Activated CD8-positive, alpha-beta T cell treated with anti-CD3 and anti-CD28 coated beads for 36 hours (primary cell): ENCODE results near the gene ZNF488. TPM values are rescaled to one million over a fixed set of nuclear protein-coding genes. Genes with fewer than 3 reads are reported as not detected.
A peak's percentile ranks its signal among the peaks of the same experiment; 100 is the strongest.

ENCODE experiments used
- ATAC-seq: fragments of 200-7000 bp; cut with Tn5 transposase; one replicate; pipeline ENCODE4 v1.10.0; 2021; ENCODE audit warnings: mild to moderate bottlenecking, moderate library complexity
- CTCF ChIA-PET: fragments of 350-600 bp; sonication (Branson Sonifier 250); formaldehyde crosslinking; loops from one replicate; lab custom pipeline; 2021; ENCODE audit warnings: antibody characterized with exemption; lab: Charles Lee
- POLR2A ChIA-PET: fragments of 350-600 bp; sonication (Branson Sonifier 250); formaldehyde crosslinking; loops from one replicate; lab custom pipeline; 2021; ENCODE audit warnings: antibody characterized with exemption; lab: Charles Lee
- DNase-seq: peaks from one replicate; pipeline ENCODE4 v3.0.0-alpha.2; 2020
- H3K27ac Mint-ChIP-seq: one replicate; pipeline ENCODE4 v1.8.0; 2021; ENCODE audit warnings: mild to moderate bottlenecking, mixed read lengths
- H3K27me3 Mint-ChIP-seq: one replicate; pipeline ENCODE4 v1.8.0; 2021; ENCODE audit warnings: mixed read lengths
- H3K36me3 Mint-ChIP-seq: one replicate; pipeline ENCODE4 v1.8.0; 2021; ENCODE audit warnings: low read depth, mixed read lengths
- H3K4me1 Mint-ChIP-seq: one replicate; pipeline ENCODE4 v1.8.0; 2021; ENCODE audit warnings: low read depth, mixed read lengths
- H3K4me3 Mint-ChIP-seq: one replicate; pipeline ENCODE4 v1.8.0; 2021; ENCODE audit warnings: mild to moderate bottlenecking, moderate library complexity, mixed read lengths
- H3K9me3 Mint-ChIP-seq: one replicate; pipeline ENCODE4 v1.8.0; 2021; ENCODE audit warnings: mixed read lengths
- intact Hi-C: fragments of 100-400 bp; cut with micrococcal nuclease; formaldehyde crosslinking; loops from one replicate; pipeline ENCODE4 v1.10.0; 2022
- total RNA-seq, 2 experiments: library from RNA; stranded (reverse); gene quantifications; one replicate each; pipeline ENCODE4 v1.2.3, GENCODE V29; 2021
- TF ChIP-seq, protein P1 (sequence below): fragments of 200-600 bp; IDR thresholded peaks from one replicate; pipeline ENCODE4 v1.8.0; 2022; ENCODE audit warnings: antibody characterized with exemption, mild to moderate bottlenecking

Gene ZNF488
- total RNA-seq, 2 experiments from 2014 or later = 0.36 to 0.58 TPM

DNA sequence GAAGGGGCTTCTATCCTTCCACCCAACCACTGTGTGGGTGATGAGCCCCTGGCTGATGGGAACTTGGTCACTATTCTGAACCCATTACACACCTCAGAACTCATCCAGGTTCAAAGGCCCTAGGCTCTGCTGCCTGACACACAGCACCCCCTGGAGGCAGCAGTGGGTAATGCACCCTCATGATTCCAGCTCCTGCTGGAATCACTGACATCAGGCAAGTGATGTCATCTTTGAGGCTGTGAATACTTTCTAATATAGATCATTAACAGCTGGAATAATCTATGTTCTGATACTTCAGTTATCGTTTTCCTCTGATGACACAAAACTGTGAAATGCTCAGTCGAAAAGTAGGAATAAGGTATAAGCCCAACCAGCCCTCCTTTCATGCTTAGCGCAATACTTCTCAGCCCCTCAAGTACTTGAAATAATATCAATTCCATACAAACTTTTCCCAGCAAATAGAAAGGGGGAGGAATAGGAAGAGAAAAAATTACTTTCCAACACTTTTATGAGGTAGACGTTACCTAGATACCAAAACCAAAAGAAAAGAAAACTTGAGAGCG, 43.4 kb downstream of the ZNF488 start:
- DNase-seq (peak; percentile 81), ATAC-seq (peak; percentile 83)
- H3K27me3 Mint-ChIP-seq = peaks cover 1% of the 10 kb centered on the region
- H3K4me3 Mint-ChIP-seq = no peak overlapping the region
- intact Hi-C loops = loop anchor here (1.0 kb wide), 1 partner anchor 316 kb away; no protein-coding TSS in a partner anchor
- TF ChIP-seq, protein P1, sequence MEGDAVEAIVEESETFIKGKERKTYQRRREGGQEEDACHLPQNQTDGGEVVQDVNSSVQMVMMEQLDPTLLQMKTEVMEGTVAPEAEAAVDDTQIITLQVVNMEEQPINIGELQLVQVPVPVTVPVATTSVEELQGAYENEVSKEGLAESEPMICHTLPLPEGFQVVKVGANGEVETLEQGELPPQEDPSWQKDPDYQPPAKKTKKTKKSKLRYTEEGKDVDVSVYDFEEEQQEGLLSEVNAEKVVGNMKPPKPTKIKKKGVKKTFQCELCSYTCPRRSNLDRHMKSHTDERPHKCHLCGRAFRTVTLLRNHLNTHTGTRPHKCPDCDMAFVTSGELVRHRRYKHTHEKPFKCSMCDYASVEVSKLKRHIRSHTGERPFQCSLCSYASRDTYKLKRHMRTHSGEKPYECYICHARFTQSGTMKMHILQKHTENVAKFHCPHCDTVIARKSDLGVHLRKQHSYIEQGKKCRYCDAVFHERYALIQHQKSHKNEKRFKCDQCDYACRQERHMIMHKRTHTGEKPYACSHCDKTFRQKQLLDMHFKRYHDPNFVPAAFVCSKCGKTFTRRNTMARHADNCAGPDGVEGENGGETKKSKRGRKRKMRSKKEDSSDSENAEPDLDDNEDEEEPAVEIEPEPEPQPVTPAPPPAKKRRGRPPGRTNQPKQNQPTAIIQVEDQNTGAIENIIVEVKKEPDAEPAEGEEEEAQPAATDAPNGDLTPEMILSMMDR = peak; percentile 99
- no peaks in the 10 kb centered on the region for H3K4me1 Mint-ChIP-seq
- H3K9me3 Mint-ChIP-seq = no peaks in the 10 kb centered on the region
- CTCF ChIA-PET = interaction anchor here (0.5 to 2.2 kb wide), 27 partner anchors 8 to 348 kb away, joined by 3 to 17 read pairs (median 4); no protein-coding TSS in a partner anchor
- H3K36me3 Mint-ChIP-seq = no peaks in the 10 kb centered on the region
- no peak overlapping the region for H3K27ac Mint-ChIP-seq
- POLR2A ChIA-PET = no interaction called here

DNA sequence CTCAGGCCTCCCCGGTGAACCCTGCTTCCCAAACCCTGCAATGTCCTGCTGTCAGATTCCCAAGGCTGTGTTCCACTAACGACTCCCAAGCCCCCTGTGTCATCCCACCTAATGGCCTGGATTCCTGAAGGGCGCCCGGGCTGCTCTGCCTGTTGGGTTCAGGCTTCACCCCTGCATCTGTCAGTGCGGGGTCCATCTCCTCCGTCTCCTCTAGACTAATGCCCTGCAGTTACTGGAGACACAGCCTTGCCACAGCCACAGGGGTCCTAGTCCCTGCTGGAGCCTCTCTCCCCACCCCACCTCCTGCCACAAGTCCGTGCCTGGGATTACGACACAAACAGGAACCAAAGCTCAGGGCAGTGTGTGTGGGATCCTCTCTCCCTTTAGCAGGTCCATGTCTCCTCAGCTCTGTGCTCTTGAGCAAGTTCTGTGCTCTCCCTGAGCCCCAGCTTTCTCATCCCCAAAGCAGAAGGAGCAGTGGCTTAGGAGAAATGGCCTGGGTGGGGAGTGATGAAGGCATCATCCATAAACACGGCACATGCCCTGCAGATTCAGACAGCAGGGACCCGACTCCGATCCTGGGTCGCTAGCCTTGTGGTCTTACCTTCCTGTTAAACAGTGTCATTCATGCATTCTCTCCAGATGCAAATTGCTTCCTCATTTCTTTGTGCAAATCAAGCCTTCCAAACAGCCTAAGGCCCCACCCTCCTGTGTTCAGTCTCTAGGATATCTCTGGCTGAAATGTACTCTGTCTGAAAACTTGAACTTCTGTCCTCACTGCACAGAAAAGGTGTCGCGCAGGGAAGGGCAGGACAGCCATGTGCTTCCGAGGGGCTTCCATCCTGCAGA, 44.1 kb downstream of the ZNF488 start:
- DNase-seq (no peak), ATAC-seq (peak; percentile 17)
- no peaks in the 10 kb centered on the region for H3K9me3 Mint-ChIP-seq
- POLR2A ChIA-PET = no interaction called here
- no peak overlapping the region for H3K4me3 Mint-ChIP-seq
- no peaks in the 10 kb centered on the region for H3K36me3 Mint-ChIP-seq
- CTCF ChIA-PET = interaction anchor here (0.7 to 2.2 kb wide), 18 partner anchors 8 to 347 kb away, joined by 3 to 17 read pairs (median 4); no protein-coding TSS in a partner anchor
- TF ChIP-seq, protein P1 = no peak
- H3K4me1 Mint-ChIP-seq = no peaks in the 10 kb centered on the region
- H3K27me3 Mint-ChIP-seq = peaks cover 1% of the 10 kb centered on the region
- H3K27ac Mint-ChIP-seq = no peak overlapping the region
- intact Hi-C loops = loop anchor here (1.0 kb wide), 1 partner anchor 316 kb away; no protein-coding TSS in a partner anchor

DNA sequence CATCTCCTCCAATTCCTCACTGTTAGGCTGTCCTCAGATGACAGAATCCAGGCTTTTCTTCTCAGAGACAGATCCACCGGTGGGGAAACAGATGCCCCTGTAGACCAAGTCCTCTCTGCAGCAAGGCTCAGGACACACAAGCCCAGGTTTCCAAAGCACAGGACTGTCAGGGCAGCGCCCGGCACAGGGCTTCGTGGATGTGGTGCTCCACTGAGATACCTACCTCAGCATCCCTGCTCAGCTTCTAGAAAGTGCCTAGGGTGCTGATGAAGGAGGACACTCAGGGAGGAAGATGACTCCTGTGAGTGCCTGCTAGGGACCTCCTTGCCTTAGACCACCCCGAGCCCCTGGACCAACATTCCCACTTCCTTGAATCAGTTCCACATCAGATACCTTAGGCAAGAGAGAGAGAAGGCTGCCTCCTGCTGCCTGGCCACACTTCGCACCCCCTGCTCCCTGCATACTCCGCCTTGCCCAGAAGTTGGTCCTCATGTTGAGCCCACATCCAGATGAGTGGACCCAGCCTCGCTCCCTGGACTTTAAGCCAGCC, 44.8 kb downstream of the ZNF488 start:
- ATAC-seq (no peak), DNase-seq (no peak)
- POLR2A ChIA-PET = no interaction called here
- no peak overlapping the region for H3K4me3 Mint-ChIP-seq
- H3K27me3 Mint-ChIP-seq = peaks cover 1% of the 10 kb centered on the region
- CTCF ChIA-PET = interaction anchor here (0.8 to 2.2 kb wide), 7 partner anchors 10 to 346 kb away, joined by 4 to 17 read pairs (median 6); no protein-coding TSS in a partner anchor
- H3K4me1 Mint-ChIP-seq = no peaks in the 10 kb centered on the region
- intact Hi-C loops = no loop called here
- no peak overlapping the region for H3K27ac Mint-ChIP-seq
- TF ChIP-seq, protein P1 = no peak
- no peaks in the 10 kb centered on the region for H3K9me3 Mint-ChIP-seq
- H3K36me3 Mint-ChIP-seq = no peaks in the 10 kb centered on the region

DNA sequence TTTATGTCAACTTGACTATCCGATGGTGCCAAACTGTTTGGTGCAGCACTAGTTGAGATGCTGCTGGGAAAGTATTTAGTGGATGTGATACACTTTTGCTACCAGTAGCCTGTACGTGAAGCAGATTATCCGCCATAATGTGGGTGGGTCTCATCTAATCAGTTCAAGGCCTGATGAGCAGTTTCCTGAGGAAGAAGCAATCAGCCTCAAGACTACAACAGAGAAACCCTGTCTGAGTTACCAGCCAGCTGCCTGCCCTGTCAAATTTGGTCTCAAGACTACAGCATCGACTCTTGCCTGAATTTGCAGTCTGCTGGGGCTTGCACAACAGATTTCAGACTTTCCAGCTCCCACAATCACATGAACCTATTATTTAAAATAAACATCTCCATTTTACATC, 46.8 kb downstream of the ZNF488 start:
- ATAC-seq (no peak), DNase-seq (no peak)
- TF ChIP-seq, protein P1 = no peak
- CTCF ChIA-PET = interaction anchor here (1.5 kb wide), 1 partner anchor 312 kb away, joined by 4 read pairs; no protein-coding TSS in a partner anchor
- Mint-ChIP-seq H3K4me1 (no peaks in the 10 kb centered on the region), H3K36me3 (no peaks in the 10 kb centered on the region), H3K27ac (no peak overlapping the region), H3K4me3 (no peak overlapping the region), H3K27me3 (no peaks in the 10 kb centered on the region), H3K9me3 (no peaks in the 10 kb centered on the region)
- intact Hi-C loops = no loop called here
- POLR2A ChIA-PET = no interaction called here
